A549 (cell line): ENCODE data around the gene CXorf49. TPM values are rescaled to one million over a fixed set of nuclear protein-coding genes. Genes with fewer than 3 reads are reported as not detected.

Experiments
- CBX8 ChIP-seq: fragments of 200-600 bp; sonication (generic); IDR thresholded peaks from 2 replicates; pipeline ENCODE4 v1.6.1; 2016
- EP300 ChIP-seq, 2 experiments: fragments of >200 bp; sonication (Bioruptor Twin); formaldehyde crosslinking; IDR thresholded peaks; 2 replicates in 1 of 2; 3 replicates in 1 of 2; pipeline ENCODE4 v1.6.1; 2016 to 2017
- FOSB ChIP-seq: fragments of 250-450 bp; sonication (Bioruptor Pico); IDR thresholded peaks from 2 replicates; pipeline ENCODE4 v1.5.0; 2020; ENCODE audit warnings: mild to moderate bottlenecking, moderate library complexity
- PBX3 ChIP-seq: IDR thresholded peaks from 2 replicates; pipeline ENCODE4 v1.6.1; 2012
- PHF8 ChIP-seq: fragments of 200-600 bp; sonication (generic); IDR thresholded peaks from 2 replicates; pipeline ENCODE4 v1.6.1; 2016; ENCODE audit warnings: low read depth, mild to moderate bottlenecking, antibody characterized with exemption, moderate library complexity, borderline replicate concordance
- REST ChIP-seq: fragments of 200-600 bp; sonication (generic); IDR thresholded peaks from 2 replicates; pipeline ENCODE4 v1.6.1; 2016; ENCODE audit warnings: antibody characterized with exemption, mild to moderate bottlenecking, moderate library complexity
- polyA plus RNA-seq, 4 experiments: library from polyadenylated mRNA; depleted of rRNA in 3 of 4; stranded (reverse); fragments of >200 nt; fragmentation: RNase III in 1 of 4; extraction: RNeasy Plus Mini Kit Qiagen cat#74134 plus additional on column Dnase treatment in 1 of 4; gene quantifications; 2 replicates in 3 of 4; 3 replicates in 1 of 4; pipeline ENCODE4 v1.2.3, GENCODE V29; 2011 to 2017
- small RNA-seq, 6 experiments: library from RNA; depleted of rRNA; stranded (forward); fragments of <200 nt; gene quantifications; one replicate each; pipeline ENCODE3, GENCODE V24; 2012

CXorf49 gene
- polyA plus RNA-seq, 2 of the 4 experiments (the other 2 are of a cell fraction), result not detected

- TF ChIP-seq REST (no peak), EP300 (IDR thresholded peaks at IDR 0.05) (no peak), PHF8 (no peak), CBX8 (no peak), PBX3 (no peak), FOSB (CRISPR knock-in tag) (no peak)
Observed at GRCh38 chrX:71664889-71665491, 53.1 kb downstream of the CXorf49 start (continued).

Small RNA genes lying within 50 kb of the gene (small RNA-seq; reads per million reads assigned to genes)
- gene BX276092.4 (0 reads per million in 6 experiments), gene BX276092.6 (0 reads per million in 6 experiments), gene BX276092.8 (0 reads per million in 6 experiments)

Other genes with a start within 250 kb of the CXorf49 start
- gene OGT, start 185.2 kb downstream of the CXorf49 start, polyA plus RNA-seq (2011; rRNA removed), result 290 and 300 TPM in 2 replicates
- 42.7 to 47.8 TPM (median 47.3 TPM) in 3 replicates for gene OGT, start 185.2 kb downstream of the CXorf49 start, polyA plus RNA-seq (2017; fragmentation: RNase III; extraction: RNeasy Plus Mini Kit Qiagen cat#74134 plus additional on column Dnase treatment)
- 1.5 and 1.7 TPM in 2 replicates for gene GCNA, start 139.8 kb downstream of the CXorf49 start, polyA plus RNA-seq (2011; rRNA removed)
- gene GCNA, start 139.8 kb downstream of the CXorf49 start, polyA plus RNA-seq (2017; fragmentation: RNase III; extraction: RNeasy Plus Mini Kit Qiagen cat#74134 plus additional on column Dnase treatment), result 1.4 to 1.6 TPM (median 1.6 TPM) in 3 replicates
- gene CXCR3, start 99.8 kb downstream of the CXorf49 start, polyA plus RNA-seq (2011; rRNA removed), result not detected in 2 replicates
- not detected in 3 replicates for gene CXCR3, start 99.8 kb downstream of the CXorf49 start, polyA plus RNA-seq (2017; fragmentation: RNase III; extraction: RNeasy Plus Mini Kit Qiagen cat#74134 plus additional on column Dnase treatment)
- gene CXorf49B, start 45.1 kb upstream of the CXorf49 start, polyA plus RNA-seq (2011; rRNA removed), result not detected in 2 replicates
- not detected in 3 replicates for gene CXorf49B, start 45.1 kb upstream of the CXorf49 start, polyA plus RNA-seq (2017; fragmentation: RNase III; extraction: RNeasy Plus Mini Kit Qiagen cat#74134 plus additional on column Dnase treatment)
- gene NHSL2, start 192.6 kb upstream of the CXorf49 start, polyA plus RNA-seq (2011; rRNA removed), result 0.48 and 0.89 TPM in 2 replicates
- gene NHSL2, start 192.6 kb upstream of the CXorf49 start, polyA plus RNA-seq (2017; fragmentation: RNase III; extraction: RNeasy Plus Mini Kit Qiagen cat#74134 plus additional on column Dnase treatment), result 0.26 to 0.31 TPM (median 0.29 TPM) in 3 replicates